ENCODE measurements around the gene NTNG2. TPM values are rescaled to one million over a fixed set of nuclear protein-coding genes. Genes with fewer than 3 reads are reported as not detected.

The NTNG2 gene
- polyA plus RNA-seq, 1 donor from 2014 or later, result 0.43 TPM

- H2AFZ ChIP-seq (ENCODE audit: low read depth, low read length), result no peak overlapping the region
- H3K4me2 ChIP-seq (ENCODE audit: low read length), result no peak overlapping the region
- H3K9ac ChIP-seq (ENCODE audit: low read length), result no peak overlapping the region
- H3K79me2 ChIP-seq (replicated peaks; ENCODE audit: insufficient read depth, low read length), result no peaks in the 10 kb centered on the region
- H3K36me3 ChIP-seq (ENCODE audit: insufficient read depth, low read length), result no peaks in the 10 kb centered on the region
- H4K20me1 ChIP-seq (ENCODE audit: insufficient read depth), result no peaks in the 10 kb centered on the region
- no peaks in the 10 kb centered on the region for H3K9me3 ChIP-seq (ENCODE audit: low read length)
- no peak overlapping the region for H3K4me3 ChIP-seq (ENCODE audit: low read length)
- no peaks in the 10 kb centered on the region for H3K9me2 ChIP-seq (ENCODE audit: insufficient read depth, low read length)
- no peaks in the 10 kb centered on the region for H3F3A ChIP-seq (ENCODE audit: insufficient read depth, low read length, poor library complexity, severe bottlenecking)
- no peak for TF ChIP-seq EP300 (conservative IDR thresholded peaks at IDR 0.05; ENCODE audit: poor library complexity, severe bottlenecking)
- TF ChIP-seq CTCF (IDR thresholded peaks at IDR 0.05; ENCODE audit: poor library complexity, severe bottlenecking), result no peak
- TF ChIP-seq REST (IDR thresholded peaks at IDR 0.05; ENCODE audit: borderline replicate concordance), result no peak
- TF ChIP-seq SMC3 (conservative IDR thresholded peaks at IDR 0.05; ENCODE audit: poor library complexity), result no peak
- no peak for TF ChIP-seq MXI1 (conservative IDR thresholded peaks at IDR 0.05; ENCODE audit: poor library complexity, severe bottlenecking)
- no peak for TF ChIP-seq EZH2 (IDR thresholded peaks at IDR 0.05; ENCODE audit: borderline replicate concordance, insufficient read depth, low read length, poor library complexity, severe bottlenecking)
- TF ChIP-seq POLR2AphosphoS5 (IDR thresholded peaks at IDR 0.05), result no peak
- no peak for TF ChIP-seq TAF1 (IDR thresholded peaks at IDR 0.05; ENCODE audit: low read depth)
- no peak for TF ChIP-seq RAD21 (conservative IDR thresholded peaks at IDR 0.05)
- no peak overlapping the region for H3K27ac ChIP-seq (ENCODE audit: low read length)
- H3K27me3 ChIP-seq (ENCODE audit: insufficient read depth, low read depth, low read length), result peaks cover 62% of the 10 kb centered on the region
These were observed 2.9 kb downstream of the NTNG2 start for GRCh38 chr9:132164604-132165362.

GRCh38 chr9:132166599-132166998 is 4.7 kb downstream of the NTNG2 start:
- Histone ChIP-seq H4K20me1 (ENCODE audit: insufficient read depth) (no peaks in the 10 kb centered on the region), H3K9me2 (ENCODE audit: insufficient read depth, low read length) (no peaks in the 10 kb centered on the region), H2AFZ (ENCODE audit: low read depth, low read length) (no peak overlapping the region), H3K27ac (ENCODE audit: low read length) (no peak overlapping the region), H3K9me3 (ENCODE audit: low read length) (no peaks in the 10 kb centered on the region), H3K36me3 (ENCODE audit: insufficient read depth, low read length) (no peaks in the 10 kb centered on the region), H3K4me3 (ENCODE audit: low read length) (no peak overlapping the region), H3K79me2 (replicated peaks; ENCODE audit: insufficient read depth, low read length) (no peaks in the 10 kb centered on the region), H3F3A (ENCODE audit: insufficient read depth, low read length, poor library complexity, severe bottlenecking) (no peaks in the 10 kb centered on the region), H3K9ac (ENCODE audit: low read length) (no peak overlapping the region), H3K27me3 (ENCODE audit: insufficient read depth, low read depth, low read length) (peaks cover 44% of the 10 kb centered on the region), H3K4me2 (ENCODE audit: low read length) (no peak overlapping the region)
- no peak for TF ChIP-seq TAF1 (IDR thresholded peaks at IDR 0.05; ENCODE audit: low read depth)

Data from neural cell (in vitro differentiated cells).